ENCODE data around the gene ZDHHC14.

Gene ZDHHC14

DNA sequence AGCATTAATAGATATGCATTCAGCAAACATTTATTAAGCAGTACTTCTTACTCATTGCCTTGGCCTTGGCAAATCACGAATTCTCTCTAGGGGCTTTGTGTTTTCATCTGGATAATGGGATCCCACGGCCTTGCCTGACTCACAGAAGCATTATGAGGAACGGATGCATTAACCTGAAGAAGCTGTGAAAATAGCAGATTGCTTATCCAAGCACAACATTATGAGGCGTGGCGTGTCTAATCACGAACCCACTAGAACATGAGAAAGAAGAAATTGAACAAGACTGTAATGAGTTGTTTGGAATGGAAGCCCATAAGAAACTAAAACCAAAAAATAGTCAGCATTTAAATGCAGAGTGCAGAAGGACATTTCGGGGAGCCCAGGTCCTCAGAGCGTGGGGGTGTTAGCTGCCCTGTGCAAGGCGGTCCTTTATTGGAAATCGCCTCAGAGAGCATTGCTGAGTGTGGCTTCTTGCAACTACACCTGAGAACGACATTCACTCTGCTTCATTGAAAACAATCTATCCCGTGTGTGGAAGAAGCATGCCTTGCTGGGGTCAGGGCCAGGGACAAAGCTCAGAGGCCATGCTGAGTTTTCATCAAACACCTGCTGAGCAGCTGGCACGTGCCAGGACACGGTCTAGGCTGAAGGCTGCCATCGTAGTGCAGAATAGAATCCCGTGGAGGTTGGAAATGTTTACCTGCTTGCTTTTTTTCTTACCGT lies 179.9 kb downstream of the ZDHHC14 start:
- H3K9me3 Mint-ChIP-seq = no peaks in the 10 kb centered on the region
- no peak overlapping the region for H3K4me3 Mint-ChIP-seq
- no peak for DNase-seq (ENCODE audit: low spot score in 2 of 2)
- H3K27ac Mint-ChIP-seq (ENCODE audit: low read depth) = no peak overlapping the region
- H3K27me3 Mint-ChIP-seq = no peaks in the 10 kb centered on the region
- H3K36me3 Mint-ChIP-seq (ENCODE audit: insufficient read depth) = peaks cover 4% of the 10 kb centered on the region
- H3K4me1 Mint-ChIP-seq = peaks cover 28% of the 10 kb centered on the region
- no peak for ATAC-seq (replicated peaks; ENCODE audit: extremely low read depth, poor library complexity, severe bottlenecking)

DNA sequence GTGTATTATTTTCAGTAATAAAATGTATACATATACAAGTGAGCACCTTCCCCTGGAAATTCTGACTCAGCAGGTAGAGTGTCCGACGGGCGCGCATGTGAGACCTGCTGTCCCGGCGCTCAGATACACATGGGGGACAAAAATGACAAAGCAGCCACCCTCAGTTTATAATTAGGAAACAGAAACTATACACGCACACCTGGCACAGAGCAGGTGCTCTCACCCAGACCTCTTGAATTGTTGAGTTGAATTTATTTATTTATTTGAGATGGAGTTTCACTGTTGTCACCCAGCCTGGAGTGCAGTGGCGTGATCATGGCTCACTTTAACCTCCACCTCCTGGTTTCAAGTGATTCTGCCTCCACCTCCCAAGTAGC lies 180.4 kb downstream of the ZDHHC14 start:
- ATAC-seq (replicated peaks; ENCODE audit: extremely low read depth, poor library complexity, severe bottlenecking) = no peak

DNA sequence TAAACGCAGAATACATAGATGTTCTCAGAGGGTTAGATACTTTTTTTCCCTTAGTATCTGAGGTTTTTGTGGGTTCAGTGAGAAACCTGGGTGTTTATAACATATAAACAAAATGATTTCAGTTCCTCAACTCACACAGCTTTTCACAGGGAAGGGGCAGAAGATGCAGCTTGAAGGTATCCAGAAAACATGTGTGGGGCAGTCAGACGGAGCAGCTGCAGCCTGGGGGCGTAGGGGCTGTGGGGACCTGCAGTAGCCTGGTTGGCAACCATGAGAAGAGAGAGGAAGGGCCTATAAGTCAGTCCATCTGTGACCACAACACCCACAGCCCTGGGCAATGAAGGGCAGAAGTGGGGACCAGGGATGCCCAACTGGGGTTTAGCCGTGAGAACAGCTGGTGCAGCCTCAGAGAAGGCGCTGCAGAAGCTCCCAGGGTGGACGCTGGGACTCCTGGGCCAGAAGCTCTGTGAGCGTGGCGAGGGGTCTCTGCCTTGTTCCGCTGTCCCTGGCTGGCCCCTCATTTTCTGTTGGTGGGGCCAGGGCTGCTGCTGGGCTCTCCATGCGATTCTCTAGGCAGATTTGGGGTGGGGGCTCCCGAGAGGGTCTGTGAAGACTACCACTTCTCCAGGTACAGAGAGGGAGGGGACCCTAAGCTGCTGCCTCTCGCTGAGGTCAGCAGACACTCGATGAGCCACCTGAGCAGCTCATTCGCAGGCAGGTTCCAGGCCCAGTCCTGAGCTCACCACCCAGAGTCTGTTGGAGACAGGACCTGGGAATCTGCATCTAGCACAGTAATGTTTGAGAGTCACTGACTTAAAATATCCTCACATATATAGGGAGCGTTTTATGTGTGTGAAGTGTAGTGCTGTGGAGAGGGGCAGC lies 181.2 kb downstream of the ZDHHC14 start:
- H3K36me3 Mint-ChIP-seq (ENCODE audit: insufficient read depth) = peaks cover 1% of the 10 kb centered on the region
- peak overlapping the region; percentile 92 for H3K27ac Mint-ChIP-seq (ENCODE audit: low read depth)
- H3K9me3 Mint-ChIP-seq = no peaks in the 10 kb centered on the region
- no peak for DNase-seq (ENCODE audit: low spot score in 2 of 2)
- H3K4me1 Mint-ChIP-seq = peaks cover 22% of the 10 kb centered on the region
- no peaks in the 10 kb centered on the region for H3K27me3 Mint-ChIP-seq
- ATAC-seq (replicated peaks; ENCODE audit: extremely low read depth, poor library complexity, severe bottlenecking) = peak; percentile 44
- peak overlapping the region; percentile 73 for H3K4me3 Mint-ChIP-seq

More for the DNA sequence above, 180.4 kb downstream of the ZDHHC14 start:
- DNase-seq (ENCODE audit: low spot score in 2 of 2) = no peak
- Mint-ChIP-seq H3K9me3 (no peaks in the 10 kb centered on the region), H3K27me3 (no peaks in the 10 kb centered on the region), H3K4me1 (peaks cover 26% of the 10 kb centered on the region), H3K36me3 (ENCODE audit: insufficient read depth) (peaks cover 3% of the 10 kb centered on the region), H3K4me3 (peak overlapping the region; percentile 73), H3K27ac (ENCODE audit: low read depth) (peak overlapping the region; percentile 92)

DNA sequence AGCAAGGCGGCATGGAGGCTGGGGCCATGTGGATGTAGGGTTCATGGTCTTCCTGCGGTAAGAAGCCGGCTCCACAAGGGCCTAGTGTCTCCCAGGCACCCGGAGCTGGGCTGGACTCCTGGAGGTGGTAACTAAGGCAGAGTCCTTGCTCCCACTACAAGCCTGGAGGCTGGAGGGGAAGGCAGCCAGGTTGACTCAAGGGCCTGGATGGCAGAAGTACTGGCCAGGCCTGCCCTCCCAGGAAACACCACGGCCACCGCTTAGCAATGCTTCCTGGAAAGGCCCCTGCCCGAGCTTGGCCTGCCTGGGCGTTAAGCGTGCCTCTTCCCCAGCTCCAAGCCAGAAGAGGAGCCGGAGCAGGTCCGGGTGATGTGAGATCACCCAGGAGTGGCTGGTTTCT lies 182.0 kb downstream of the ZDHHC14 start:
- Mint-ChIP-seq H3K4me1 (peaks cover 22% of the 10 kb centered on the region), H3K36me3 (ENCODE audit: insufficient read depth) (peaks cover 1% of the 10 kb centered on the region), H3K9me3 (no peaks in the 10 kb centered on the region), H3K27ac (ENCODE audit: low read depth) (no peak overlapping the region), H3K27me3 (no peaks in the 10 kb centered on the region), H3K4me3 (no peak overlapping the region)
- ATAC-seq (replicated peaks; ENCODE audit: extremely low read depth, poor library complexity, severe bottlenecking) = no peak
- no peak for DNase-seq (ENCODE audit: low spot score in 2 of 2)

DNA sequence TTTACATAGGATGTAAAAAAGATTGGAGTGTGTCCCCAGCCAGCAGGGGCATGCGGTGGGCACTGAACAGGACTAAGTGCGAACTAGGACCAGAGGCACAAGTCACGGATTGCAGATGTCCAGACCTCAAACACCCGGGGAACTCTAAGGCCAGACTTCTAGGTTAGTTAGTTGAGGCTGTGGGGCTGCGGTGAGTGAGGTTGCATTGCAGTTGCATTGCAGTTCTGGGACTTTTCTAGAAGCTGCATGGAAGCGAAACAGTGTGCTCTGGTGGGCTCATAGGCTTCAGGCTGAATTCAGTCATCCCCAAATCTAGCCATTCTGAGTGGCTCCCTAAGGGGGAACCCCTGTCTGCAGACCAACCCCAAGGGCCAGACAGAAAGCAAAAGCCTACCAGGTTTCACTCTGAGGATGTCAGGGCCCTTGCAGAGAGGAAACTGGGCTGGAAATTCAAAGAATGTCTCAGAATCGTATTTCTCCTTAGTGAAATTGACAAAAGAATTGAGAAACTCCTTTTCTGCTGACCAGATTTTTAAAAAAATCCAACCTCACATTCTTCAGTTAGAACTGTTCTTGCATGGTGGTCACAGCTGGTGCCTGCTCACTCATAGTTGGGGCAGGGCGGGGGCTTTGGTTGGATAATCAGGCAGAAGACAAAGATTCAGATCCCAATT lies 182.8 kb downstream of the ZDHHC14 start:
- no peaks in the 10 kb centered on the region for H3K9me3 Mint-ChIP-seq
- no peaks in the 10 kb centered on the region for H3K27me3 Mint-ChIP-seq
- peaks cover 1% of the 10 kb centered on the region for H3K36me3 Mint-ChIP-seq (ENCODE audit: insufficient read depth)
- no peak overlapping the region for H3K27ac Mint-ChIP-seq (ENCODE audit: low read depth)
- peaks cover 22% of the 10 kb centered on the region for H3K4me1 Mint-ChIP-seq
- ATAC-seq (replicated peaks; ENCODE audit: extremely low read depth, poor library complexity, severe bottlenecking) (no peak), DNase-seq (ENCODE audit: low spot score in 2 of 2) (no peak)
- H3K4me3 Mint-ChIP-seq = no peak overlapping the region

DNA sequence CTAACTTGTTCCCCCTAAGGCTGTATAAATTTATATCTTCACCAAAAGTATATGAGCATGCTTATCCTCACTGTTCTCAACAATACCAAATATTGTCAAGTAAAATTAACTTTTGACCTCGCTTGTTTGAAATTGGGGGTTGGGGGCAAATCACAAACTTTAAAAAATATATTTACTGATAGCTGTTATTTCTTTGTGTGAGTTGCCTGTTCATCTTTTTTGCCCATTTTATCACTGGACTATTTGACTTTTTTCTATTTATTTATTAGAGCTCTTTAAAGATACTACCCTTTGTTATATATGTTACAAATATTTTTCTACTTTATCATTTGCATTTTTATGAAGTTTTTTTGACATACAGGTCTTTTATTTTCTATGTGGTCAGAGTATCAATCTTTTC lies 187.7 kb downstream of the ZDHHC14 start:
- Mint-ChIP-seq H3K9me3 (no peaks in the 10 kb centered on the region), H3K4me3 (no peak overlapping the region), H3K27me3 (no peaks in the 10 kb centered on the region), H3K27ac (ENCODE audit: low read depth) (no peak overlapping the region), H3K4me1 (peaks cover 12% of the 10 kb centered on the region), H3K36me3 (ENCODE audit: insufficient read depth) (no peaks in the 10 kb centered on the region)
- ATAC-seq (replicated peaks; ENCODE audit: extremely low read depth, poor library complexity, severe bottlenecking) (no peak), DNase-seq (ENCODE audit: low spot score in 2 of 2) (no peak)

DNA sequence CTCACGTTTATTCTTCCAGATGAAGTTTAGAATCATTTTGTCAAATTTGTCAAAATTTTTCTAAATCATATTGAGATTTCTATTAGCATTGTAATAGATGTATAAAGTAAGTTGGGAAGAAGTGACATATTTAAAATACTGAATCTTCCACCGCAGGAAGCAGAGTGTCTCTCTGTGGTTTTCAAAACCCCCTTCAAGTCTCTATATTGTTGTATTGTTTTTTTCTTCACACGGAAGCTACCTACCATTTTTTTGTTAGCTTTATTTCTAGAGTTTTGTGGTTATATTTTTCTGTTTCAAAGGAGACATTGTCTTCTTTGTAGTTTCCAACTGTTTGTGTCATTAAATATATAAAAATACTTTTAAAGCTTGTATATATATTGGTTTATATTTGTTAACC lies 188.6 kb downstream of the ZDHHC14 start:
- H3K27ac Mint-ChIP-seq (ENCODE audit: low read depth) = peak overlapping the region; percentile 18
- H3K9me3 Mint-ChIP-seq = no peaks in the 10 kb centered on the region

DNA sequence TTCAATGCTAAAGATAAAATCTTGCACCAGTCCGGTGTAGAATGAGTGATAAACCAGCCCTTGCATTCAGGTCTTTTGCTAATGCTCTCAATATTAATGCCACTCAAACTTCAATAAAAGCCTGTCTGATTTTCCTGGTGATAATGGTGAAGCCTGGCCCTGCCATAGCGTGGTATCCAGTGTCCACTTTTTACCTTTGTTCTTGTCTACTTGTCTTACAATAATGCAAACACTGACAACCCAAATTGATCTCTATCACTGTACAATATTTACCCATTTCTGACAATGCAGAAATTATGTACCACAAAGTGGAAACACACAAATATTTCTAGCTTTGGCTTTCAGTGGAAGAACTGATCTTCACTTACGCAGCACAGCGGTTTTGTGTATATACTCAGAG lies 189.1 kb downstream of the ZDHHC14 start:
- ATAC-seq (replicated peaks; ENCODE audit: extremely low read depth, poor library complexity, severe bottlenecking) = no peak
- H3K4me1 Mint-ChIP-seq = peaks cover 12% of the 10 kb centered on the region
- H3K27me3 Mint-ChIP-seq = no peaks in the 10 kb centered on the region
- DNase-seq (ENCODE audit: low spot score in 2 of 2) = no peak
- no peaks in the 10 kb centered on the region for H3K36me3 Mint-ChIP-seq (ENCODE audit: insufficient read depth)
- H3K9me3 Mint-ChIP-seq = no peaks in the 10 kb centered on the region
- no peak overlapping the region for H3K4me3 Mint-ChIP-seq
- H3K27ac Mint-ChIP-seq (ENCODE audit: low read depth) = no peak overlapping the region

More for the DNA sequence above, 188.6 kb downstream of the ZDHHC14 start:
- ATAC-seq (replicated peaks; ENCODE audit: extremely low read depth, poor library complexity, severe bottlenecking) (peak; percentile 56), DNase-seq (ENCODE audit: low spot score in 2 of 2) (no peak)
- no peaks in the 10 kb centered on the region for H3K36me3 Mint-ChIP-seq (ENCODE audit: insufficient read depth)
- H3K27me3 Mint-ChIP-seq = no peaks in the 10 kb centered on the region
- H3K4me3 Mint-ChIP-seq = no peak overlapping the region
- H3K4me1 Mint-ChIP-seq = peaks cover 12% of the 10 kb centered on the region

DNA sequence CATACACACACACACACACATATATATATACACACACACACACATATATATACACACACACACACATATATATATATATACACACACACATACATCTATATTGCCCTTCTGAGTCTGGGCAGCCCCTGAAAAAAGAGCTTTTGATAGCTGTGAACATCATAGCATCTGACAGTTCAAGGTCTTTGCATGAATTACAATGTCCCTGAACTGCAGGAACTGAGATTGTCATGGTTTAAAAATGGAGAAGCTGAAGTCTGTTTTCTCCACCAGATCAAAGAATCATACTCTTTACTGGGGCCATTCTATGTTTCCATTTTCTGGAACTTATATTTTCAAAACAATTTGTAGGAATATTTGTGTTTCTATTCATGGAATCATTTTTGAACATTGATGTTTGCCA lies 189.8 kb downstream of the ZDHHC14 start:
- Mint-ChIP-seq H3K27ac (ENCODE audit: low read depth) (no peak overlapping the region), H3K27me3 (no peaks in the 10 kb centered on the region), H3K36me3 (ENCODE audit: insufficient read depth) (no peaks in the 10 kb centered on the region), H3K4me3 (no peak overlapping the region), H3K9me3 (no peaks in the 10 kb centered on the region), H3K4me1 (peaks cover 17% of the 10 kb centered on the region)
- ATAC-seq (replicated peaks; ENCODE audit: extremely low read depth, poor library complexity, severe bottlenecking) = no peak
- no peak for DNase-seq (ENCODE audit: low spot score in 2 of 2)

DNA sequence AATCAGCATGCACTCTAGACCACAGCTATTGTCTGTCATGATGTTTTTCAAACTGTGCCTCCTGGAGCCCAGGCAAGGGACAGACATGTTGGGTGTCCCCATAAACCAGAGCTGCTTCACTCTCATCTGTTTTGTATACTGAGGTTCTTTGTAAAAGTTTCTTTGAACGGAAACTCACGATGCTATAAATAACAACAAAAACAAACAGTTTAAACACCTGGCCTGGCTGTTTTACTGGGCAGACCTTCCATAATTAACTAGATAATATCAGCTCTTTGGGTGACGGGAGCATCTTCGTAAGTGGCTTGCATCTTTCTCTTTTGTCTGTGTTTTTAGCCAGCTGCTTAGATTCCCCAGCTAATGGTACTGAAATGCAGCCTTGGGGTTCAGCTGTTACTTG lies 190.3 kb downstream of the ZDHHC14 start:
- no peaks in the 10 kb centered on the region for H3K36me3 Mint-ChIP-seq (ENCODE audit: insufficient read depth)
- H3K9me3 Mint-ChIP-seq = no peaks in the 10 kb centered on the region
- H3K4me1 Mint-ChIP-seq = peaks cover 17% of the 10 kb centered on the region
- H3K27ac Mint-ChIP-seq (ENCODE audit: low read depth) = no peak overlapping the region
- H3K4me3 Mint-ChIP-seq = no peak overlapping the region
- DNase-seq (ENCODE audit: low spot score in 2 of 2) (no peak), ATAC-seq (replicated peaks; ENCODE audit: extremely low read depth, poor library complexity, severe bottlenecking) (no peak)
- no peaks in the 10 kb centered on the region for H3K27me3 Mint-ChIP-seq

DNA sequence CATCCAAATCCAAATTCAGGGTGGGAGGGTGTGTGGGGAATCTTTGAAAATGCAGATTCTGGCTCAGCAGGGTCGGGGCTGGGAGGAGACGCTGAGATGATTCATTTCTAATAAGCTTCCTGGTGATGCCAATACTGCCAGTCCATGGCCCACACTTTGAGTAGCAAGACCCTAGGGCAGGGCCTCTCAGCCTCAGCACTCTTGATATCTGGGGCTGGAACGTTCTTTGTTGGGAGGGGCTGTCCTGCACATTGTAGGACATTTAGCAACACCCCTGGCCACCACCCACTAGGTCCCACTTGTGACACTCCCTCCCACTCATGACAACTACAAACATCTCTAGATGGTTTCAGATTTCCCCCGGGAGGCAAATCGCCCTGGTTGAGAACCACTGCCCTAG lies 191.0 kb downstream of the ZDHHC14 start:
- Mint-ChIP-seq H3K4me3 (no peak overlapping the region), H3K9me3 (no peaks in the 10 kb centered on the region), H3K27me3 (no peaks in the 10 kb centered on the region), H3K4me1 (peaks cover 17% of the 10 kb centered on the region), H3K27ac (ENCODE audit: low read depth) (no peak overlapping the region), H3K36me3 (ENCODE audit: insufficient read depth) (no peaks in the 10 kb centered on the region)
- DNase-seq (ENCODE audit: low spot score in 2 of 2) = no peak
- ATAC-seq (replicated peaks; ENCODE audit: extremely low read depth, poor library complexity, severe bottlenecking) = no peak

DNA sequence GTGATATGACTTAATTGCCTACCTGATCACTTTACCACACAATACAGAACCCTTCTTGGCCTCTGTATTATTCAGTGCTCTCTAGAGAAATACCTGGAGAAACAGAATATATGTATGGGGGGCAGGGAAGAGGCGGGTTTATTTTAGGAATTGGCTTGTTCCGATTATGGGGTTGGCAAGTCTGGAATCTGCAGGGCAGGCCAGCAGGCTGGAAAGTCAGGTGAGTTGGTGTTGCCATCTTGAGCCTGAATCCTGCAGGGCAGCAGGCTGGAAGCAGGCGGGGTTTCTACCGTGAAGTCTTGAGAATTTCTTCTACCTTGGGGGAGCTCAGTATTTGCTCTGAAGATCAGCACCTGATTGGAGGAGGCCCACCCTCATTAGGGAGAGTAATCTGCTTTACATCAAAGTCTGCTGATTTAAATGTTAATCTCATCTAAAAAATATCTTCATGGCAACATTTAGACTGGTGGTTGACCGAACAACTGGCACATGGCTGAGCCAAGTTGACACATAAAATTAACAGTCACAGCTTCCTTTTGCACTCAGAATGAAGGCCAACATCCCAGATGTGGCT lies 193.9 kb downstream of the ZDHHC14 start:
- ATAC-seq (replicated peaks; ENCODE audit: extremely low read depth, poor library complexity, severe bottlenecking) (no peak), DNase-seq (ENCODE audit: low spot score in 2 of 2) (no peak)
- Mint-ChIP-seq H3K27ac (ENCODE audit: low read depth) (peak overlapping the region; percentile 15), H3K27me3 (no peaks in the 10 kb centered on the region), H3K36me3 (ENCODE audit: insufficient read depth) (no peaks in the 10 kb centered on the region), H3K4me3 (no peak overlapping the region), H3K4me1 (peaks cover 18% of the 10 kb centered on the region), H3K9me3 (no peaks in the 10 kb centered on the region)

All from central memory CD8-positive, alpha-beta T cell (primary cell).